Measurements from ENCODE around the gene PCDHGC4.

DNA sequence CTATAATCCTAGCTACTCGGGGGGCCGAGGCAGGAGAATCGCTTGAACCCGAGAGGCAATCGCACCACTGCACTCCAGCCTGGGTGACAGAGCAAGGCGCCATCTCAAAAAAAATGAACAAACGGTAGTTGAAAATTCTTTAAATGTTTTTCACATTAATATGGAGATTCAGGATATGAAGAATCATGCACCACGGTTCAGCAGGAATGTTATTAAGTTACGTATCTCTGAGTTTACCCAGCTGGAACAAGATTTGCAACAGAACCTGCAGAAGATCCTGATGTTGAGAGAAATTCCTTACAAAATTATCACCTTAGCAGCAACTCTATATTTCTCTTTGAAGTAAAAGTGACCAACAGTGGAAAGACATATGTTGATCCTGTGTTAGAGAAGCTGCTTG lies 44.5 kb upstream of the PCDHGC4 start:
- TF ChIP-seq POLR2A (IDR thresholded peaks at IDR 0.05), result no peak
- TF ChIP-seq, protein P1, sequence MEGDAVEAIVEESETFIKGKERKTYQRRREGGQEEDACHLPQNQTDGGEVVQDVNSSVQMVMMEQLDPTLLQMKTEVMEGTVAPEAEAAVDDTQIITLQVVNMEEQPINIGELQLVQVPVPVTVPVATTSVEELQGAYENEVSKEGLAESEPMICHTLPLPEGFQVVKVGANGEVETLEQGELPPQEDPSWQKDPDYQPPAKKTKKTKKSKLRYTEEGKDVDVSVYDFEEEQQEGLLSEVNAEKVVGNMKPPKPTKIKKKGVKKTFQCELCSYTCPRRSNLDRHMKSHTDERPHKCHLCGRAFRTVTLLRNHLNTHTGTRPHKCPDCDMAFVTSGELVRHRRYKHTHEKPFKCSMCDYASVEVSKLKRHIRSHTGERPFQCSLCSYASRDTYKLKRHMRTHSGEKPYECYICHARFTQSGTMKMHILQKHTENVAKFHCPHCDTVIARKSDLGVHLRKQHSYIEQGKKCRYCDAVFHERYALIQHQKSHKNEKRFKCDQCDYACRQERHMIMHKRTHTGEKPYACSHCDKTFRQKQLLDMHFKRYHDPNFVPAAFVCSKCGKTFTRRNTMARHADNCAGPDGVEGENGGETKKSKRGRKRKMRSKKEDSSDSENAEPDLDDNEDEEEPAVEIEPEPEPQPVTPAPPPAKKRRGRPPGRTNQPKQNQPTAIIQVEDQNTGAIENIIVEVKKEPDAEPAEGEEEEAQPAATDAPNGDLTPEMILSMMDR (IDR thresholded peaks at IDR 0.05), result no peak
- TF ChIP-seq POLR2AphosphoS5 (IDR thresholded peaks at IDR 0.05), result no peak

Measured in transverse colon (tissue), 4 donors.